Adrenal gland (tissue), 5 donors: ENCODE measurements around the gene CAMTA1.

Experiments used
- POLR2A ChIP-seq, 2 donors: fragments of 450-650 bp; IDR thresholded peaks; one replicate each; pipeline ENCODE4 v1.6.1; 2017; ENCODE audit warnings: antibody characterized with exemption in 2 of 2, mild to moderate bottlenecking in 2 of 2, moderate library complexity in 1 of 2
- TF ChIP-seq, protein P1 (sequence below), 6 experiments: fragments of 450-650 bp in 4 of 6; fragments of 200-600 bp in 2 of 6; sonication (generic) in 1 of 6; IDR thresholded peaks; 1 replicate in 5 of 6; 2 replicates in 1 of 6; pipeline versions ENCODE4 v1.5.1 to v1.8.0; 2016 to 2021; ENCODE audit warnings: antibody characterized with exemption in 6 of 6, mild to moderate bottlenecking in 2 of 6, moderate library complexity in 1 of 6
- donor health status: DM: no; HTN: no; CAD: no.

DNA sequence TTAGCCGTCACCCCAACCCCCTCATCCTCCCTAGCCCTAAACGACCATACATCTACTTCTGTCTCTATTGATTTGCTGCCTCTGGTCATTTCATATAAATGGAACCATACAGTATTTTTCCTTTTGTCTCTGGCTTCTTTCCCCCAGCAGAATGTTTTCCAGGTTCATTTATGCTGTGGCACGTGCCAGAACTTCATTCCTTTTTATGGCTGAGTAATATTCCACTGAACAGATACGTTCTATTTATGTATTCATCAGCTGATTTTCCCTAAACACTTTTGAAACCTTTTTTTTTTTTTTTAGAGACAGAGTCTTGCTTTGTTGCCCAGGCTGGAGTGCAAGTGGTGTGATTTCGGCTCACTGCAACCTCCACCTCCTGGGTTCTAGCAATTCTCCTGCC lies 181.1 kb downstream of the CAMTA1 start:
- TF ChIP-seq, protein P1, sequence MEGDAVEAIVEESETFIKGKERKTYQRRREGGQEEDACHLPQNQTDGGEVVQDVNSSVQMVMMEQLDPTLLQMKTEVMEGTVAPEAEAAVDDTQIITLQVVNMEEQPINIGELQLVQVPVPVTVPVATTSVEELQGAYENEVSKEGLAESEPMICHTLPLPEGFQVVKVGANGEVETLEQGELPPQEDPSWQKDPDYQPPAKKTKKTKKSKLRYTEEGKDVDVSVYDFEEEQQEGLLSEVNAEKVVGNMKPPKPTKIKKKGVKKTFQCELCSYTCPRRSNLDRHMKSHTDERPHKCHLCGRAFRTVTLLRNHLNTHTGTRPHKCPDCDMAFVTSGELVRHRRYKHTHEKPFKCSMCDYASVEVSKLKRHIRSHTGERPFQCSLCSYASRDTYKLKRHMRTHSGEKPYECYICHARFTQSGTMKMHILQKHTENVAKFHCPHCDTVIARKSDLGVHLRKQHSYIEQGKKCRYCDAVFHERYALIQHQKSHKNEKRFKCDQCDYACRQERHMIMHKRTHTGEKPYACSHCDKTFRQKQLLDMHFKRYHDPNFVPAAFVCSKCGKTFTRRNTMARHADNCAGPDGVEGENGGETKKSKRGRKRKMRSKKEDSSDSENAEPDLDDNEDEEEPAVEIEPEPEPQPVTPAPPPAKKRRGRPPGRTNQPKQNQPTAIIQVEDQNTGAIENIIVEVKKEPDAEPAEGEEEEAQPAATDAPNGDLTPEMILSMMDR (IDR thresholded peaks at IDR 0.05): no peak
- no peak for TF ChIP-seq POLR2A (IDR thresholded peaks at IDR 0.05)
